OCI-LY7 (cell line): ENCODE measurements around the gene ACBD6. TPM values are rescaled to one million over a fixed set of nuclear protein-coding genes. Genes with fewer than 3 reads are reported as not detected.

Experiments
- BruUV-seq: library from RNA; stranded (reverse); fragments of 400-500 nt; replicated peaks from 2 replicates; lab custom pipeline; 2021; lab: Mats Ljungman, UMichigan
- CTCF ChIA-PET: fragments of 300-600 bp; sonication (Branson Sonifier 250); formaldehyde crosslinking; loops from one replicate; lab custom pipeline; 2022; ENCODE audit warnings: antibody characterized with exemption; ENCODE audit not compliant: unreplicated experiment; lab: Charles Lee
- POLR2A ChIA-PET: fragments of 300-600 bp; sonication (Branson Sonifier 250); formaldehyde crosslinking; loops from one replicate; lab custom pipeline; 2022; ENCODE audit warnings: antibody characterized with exemption; lab: Charles Lee
- DNase-seq: peaks from one replicate; pipeline ENCODE4 v3.0.0-alpha.2; 2015; ENCODE audit warnings: low spot score
- H2AFZ ChIP-seq: fragments of 200-600 bp; sonication (generic), shearing (Covaris generic); 2 replicates; pipeline ENCODE4 v1.6.1; 2014; ENCODE audit warnings: mild to moderate bottlenecking, antibody characterized with exemption, low read length, moderate library complexity
- H3K27ac ChIP-seq: fragments of 200-600 bp; sonication (generic); 2 replicates; pipeline ENCODE4 v1.5.1; 2014; ENCODE audit warnings: mixed run types, low read depth, mild to moderate bottlenecking, moderate library complexity, low read length, inconsistent platforms; ENCODE audit not compliant: poor library complexity, severe bottlenecking
- H3K36me3 ChIP-seq: fragments of 200-600 bp; sonication (generic); 2 replicates; pipeline ENCODE4 v1.6.1; 2014; ENCODE audit warnings: mild to moderate bottlenecking, antibody characterized with exemption, low read length, moderate library complexity, mixed read lengths; ENCODE audit not compliant: insufficient read depth
- H3K4me1 ChIP-seq: fragments of 200-600 bp; sonication (generic); 2 replicates; pipeline ENCODE4 v1.5.1; 2014; ENCODE audit warnings: mild to moderate bottlenecking, low read length; ENCODE audit not compliant: insufficient read depth, poor library complexity, severe bottlenecking
- H3K4me2 ChIP-seq: fragments of 200-600 bp; sonication (generic); 2 replicates; pipeline ENCODE4 v1.6.1; 2014; ENCODE audit warnings: mild to moderate bottlenecking, low read length
- H3K4me3 ChIP-seq: fragments of 200-600 bp; sonication (generic); 2 replicates; pipeline ENCODE4 v1.5.1; 2014; ENCODE audit warnings: mild to moderate bottlenecking, low read depth, low read length; ENCODE audit not compliant: poor library complexity, severe bottlenecking
- H3K79me2 ChIP-seq: fragments of 200-600 bp; sonication (generic); 2 replicates; pipeline ENCODE4 v1.6.1; 2016; ENCODE audit warnings: low read depth, mild to moderate bottlenecking, low read length, moderate library complexity, mixed read lengths; ENCODE audit not compliant: insufficient read depth
- H3K9me2 ChIP-seq: fragments of 200-600 bp; sonication (generic); 2 replicates; pipeline ENCODE4 v1.6.1; 2016; ENCODE audit warnings: mild to moderate bottlenecking, low read length, mixed read lengths; ENCODE audit not compliant: insufficient read depth
- H3K9me3 ChIP-seq: fragments of 200-600 bp; sonication (generic); 2 replicates; pipeline ENCODE4 v1.6.1; 2014; ENCODE audit warnings: mild to moderate bottlenecking, mixed run types, low read length, mixed read lengths
- H4K20me1 ChIP-seq: fragments of 200-600 bp; sonication (generic); 2 replicates; pipeline ENCODE4 v1.6.1; 2014; ENCODE audit warnings: mild to moderate bottlenecking, antibody characterized with exemption, low read length, moderate library complexity, mixed read lengths; ENCODE audit not compliant: insufficient read depth
- EZH2phosphoT487 ChIP-seq: fragments of 200-600 bp; sonication (generic); IDR thresholded peaks from 2 replicates; pipeline ENCODE4 v1.6.1; 2018; ENCODE audit warnings: low read depth, borderline replicate concordance, mild to moderate bottlenecking, mixed run types, antibody characterized with exemption, low read length, moderate library complexity, mixed read lengths
- intact Hi-C: fragments of 100-400 bp; cut with micrococcal nuclease; formaldehyde crosslinking; loops from one replicate; pipeline ENCODE4 v1.10.0; 2022; ENCODE audit not compliant: unreplicated experiment
- total RNA-seq, 2 experiments: library from RNA; depleted of rRNA in 1 of 2; stranded (reverse); fragments of >200 nt in 1 of 2; shearing (Covaris generic) in 1 of 2; gene quantifications; 2 replicates each; pipeline ENCODE4 v1.2.3, GENCODE V29; 2014 to 2022
- TF ChIP-seq, protein P1 (sequence below): fragments of 200-600 bp; sonication (generic); conservative IDR thresholded peaks from 2 replicates; pipeline ENCODE4 v1.5.1; 2014; ENCODE audit warnings: mild to moderate bottlenecking, antibody characterized with exemption, low read length, moderate library complexity, mixed read lengths

Gene ACBD6
- total RNA-seq, 2 experiments from 2014 or later = 61.2 to 78.4 TPM

DNA sequence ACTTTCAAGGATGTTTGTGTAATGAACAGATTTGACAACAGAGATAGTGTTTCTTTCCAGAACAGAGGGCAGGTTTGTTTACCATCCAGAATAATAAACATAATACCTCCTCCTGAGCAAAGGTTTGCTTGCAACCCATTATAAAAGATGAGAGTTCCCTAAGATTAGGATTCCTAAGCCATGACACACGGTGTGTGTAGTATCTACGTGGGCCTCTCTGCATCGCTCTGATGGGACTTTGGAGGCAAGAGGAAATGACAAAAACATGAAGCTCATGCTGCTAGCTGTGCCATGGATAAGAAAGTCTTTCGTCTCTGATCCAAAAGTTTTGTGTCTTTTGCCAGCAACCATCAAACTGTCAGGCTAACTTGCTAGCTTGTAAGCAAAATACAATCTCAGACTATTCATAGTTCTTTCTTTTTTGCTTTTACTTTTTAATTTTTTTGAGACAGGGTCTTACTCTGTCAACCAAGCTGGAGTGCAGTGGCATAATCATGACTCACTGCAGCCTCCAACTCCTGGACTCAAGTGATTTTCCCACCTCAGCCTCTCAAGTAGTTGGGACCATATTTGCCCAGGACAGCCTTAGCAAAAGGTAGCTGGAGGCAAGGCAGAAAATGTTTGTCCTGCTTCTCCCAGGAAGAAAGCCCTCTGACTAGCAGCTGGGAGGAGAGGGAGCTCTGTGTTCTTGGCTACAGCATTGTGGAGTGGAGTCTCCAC is 191.2 kb downstream of the ACBD6 start:
- no peak overlapping the region for H3K4me2 ChIP-seq
- no peak overlapping the region for H3K4me3 ChIP-seq
- no peaks in the 10 kb centered on the region for H3K4me1 ChIP-seq
- intact Hi-C loops = no loop called here
- CTCF ChIA-PET = no interaction called here
- H3K27ac ChIP-seq = no peak overlapping the region
- no peaks in the 10 kb centered on the region for H3K9me3 ChIP-seq
- no peaks in the 10 kb centered on the region for H4K20me1 ChIP-seq
- H3K79me2 ChIP-seq = no peaks in the 10 kb centered on the region
- POLR2A ChIA-PET = interaction anchor here (1.0 to 1.4 kb wide), 6 partner anchors 9 to 42 kb away, joined by 3 to 5 read pairs (median 4); no protein-coding TSS in a partner anchor
- no peaks in the 10 kb centered on the region for H3K9me2 ChIP-seq
- no peak overlapping the region for H2AFZ ChIP-seq
- H3K36me3 ChIP-seq = peaks cover 16% of the 10 kb centered on the region; the same call in 1 of the 2 replicates
- no peak for TF ChIP-seq EZH2phosphoT487
- TF ChIP-seq, protein P1, sequence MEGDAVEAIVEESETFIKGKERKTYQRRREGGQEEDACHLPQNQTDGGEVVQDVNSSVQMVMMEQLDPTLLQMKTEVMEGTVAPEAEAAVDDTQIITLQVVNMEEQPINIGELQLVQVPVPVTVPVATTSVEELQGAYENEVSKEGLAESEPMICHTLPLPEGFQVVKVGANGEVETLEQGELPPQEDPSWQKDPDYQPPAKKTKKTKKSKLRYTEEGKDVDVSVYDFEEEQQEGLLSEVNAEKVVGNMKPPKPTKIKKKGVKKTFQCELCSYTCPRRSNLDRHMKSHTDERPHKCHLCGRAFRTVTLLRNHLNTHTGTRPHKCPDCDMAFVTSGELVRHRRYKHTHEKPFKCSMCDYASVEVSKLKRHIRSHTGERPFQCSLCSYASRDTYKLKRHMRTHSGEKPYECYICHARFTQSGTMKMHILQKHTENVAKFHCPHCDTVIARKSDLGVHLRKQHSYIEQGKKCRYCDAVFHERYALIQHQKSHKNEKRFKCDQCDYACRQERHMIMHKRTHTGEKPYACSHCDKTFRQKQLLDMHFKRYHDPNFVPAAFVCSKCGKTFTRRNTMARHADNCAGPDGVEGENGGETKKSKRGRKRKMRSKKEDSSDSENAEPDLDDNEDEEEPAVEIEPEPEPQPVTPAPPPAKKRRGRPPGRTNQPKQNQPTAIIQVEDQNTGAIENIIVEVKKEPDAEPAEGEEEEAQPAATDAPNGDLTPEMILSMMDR = no peak
- no TSS peak for BruUV-seq
- DNase-seq = no peak

DNA sequence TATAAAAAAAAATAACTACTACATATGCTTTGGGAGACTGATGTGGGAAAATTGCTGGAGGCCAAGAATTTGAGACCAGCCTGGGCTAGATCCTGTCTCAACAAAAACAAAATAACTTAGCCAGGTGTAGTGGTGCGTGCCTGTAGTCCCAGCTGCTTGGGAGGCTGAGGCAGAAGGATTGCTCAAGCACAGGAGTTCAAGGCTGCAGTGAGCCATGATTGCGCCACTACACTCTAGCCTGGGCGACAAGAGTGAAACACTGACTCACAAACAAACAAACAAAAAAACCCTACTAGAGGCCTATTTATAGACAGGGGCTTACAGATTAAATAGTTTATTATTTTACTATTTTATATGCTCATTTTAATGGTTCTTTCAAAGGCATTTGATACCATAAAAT is 192.3 kb downstream of the ACBD6 start:
- Histone ChIP-seq H3K4me2 (no peak overlapping the region), H3K9me2 (no peaks in the 10 kb centered on the region), H2AFZ (no peak overlapping the region), H3K27ac (no peak overlapping the region), H3K36me3 (peaks cover 16% of the 10 kb centered on the region; the same call in 1 of the 2 replicates), H3K79me2 (no peaks in the 10 kb centered on the region), H4K20me1 (no peaks in the 10 kb centered on the region), H3K9me3 (no peaks in the 10 kb centered on the region), H3K4me1 (no peaks in the 10 kb centered on the region), H3K4me3 (no peak overlapping the region)
- TF ChIP-seq, protein P1 = no peak
- TF ChIP-seq EZH2phosphoT487 = no peak
- DNase-seq = no peak
- intact Hi-C loops = no loop called here
- ChIA-PET CTCF (no interaction called here), POLR2A (interaction anchor here (0.8 kb wide), 1 partner anchor 16 kb away, joined by 3 read pairs; no protein-coding TSS in a partner anchor)
- BruUV-seq = no TSS peak

DNA sequence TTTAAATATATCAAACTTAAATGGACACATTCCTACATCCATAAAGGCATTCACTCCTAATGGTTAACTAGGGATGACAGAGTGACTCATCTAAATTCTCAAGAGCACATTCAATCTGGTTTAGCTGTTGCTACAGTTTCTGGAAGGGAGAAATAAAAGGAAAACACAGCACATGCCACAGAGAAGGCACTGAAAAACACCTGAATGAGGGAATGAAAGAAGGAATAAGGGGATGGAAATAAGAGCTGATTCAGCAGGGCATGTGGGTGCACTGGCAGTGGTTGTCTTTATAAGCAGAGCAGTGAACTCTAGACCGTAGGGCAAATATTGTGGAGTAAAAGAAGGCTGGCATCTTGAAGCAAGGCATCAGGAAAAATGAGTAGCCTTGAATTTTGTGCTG is 193.0 kb downstream of the ACBD6 start:
- Histone ChIP-seq H3K4me3 (no peak overlapping the region), H4K20me1 (no peaks in the 10 kb centered on the region), H3K4me1 (no peaks in the 10 kb centered on the region), H3K79me2 (no peaks in the 10 kb centered on the region), H3K4me2 (no peak overlapping the region), H3K9me2 (no peaks in the 10 kb centered on the region), H3K9me3 (no peaks in the 10 kb centered on the region), H2AFZ (no peak overlapping the region), H3K36me3 (peaks cover 16% of the 10 kb centered on the region; the same call in 1 of the 2 replicates), H3K27ac (no peak overlapping the region)
- ChIA-PET CTCF (no interaction called here), POLR2A (interaction anchor here (0.6 to 0.8 kb wide), 2 partner anchors 15 to 183 kb away, joined by 3 to 6 read pairs; no protein-coding TSS in a partner anchor)
- BruUV-seq = no TSS peak
- no peak for DNase-seq
- intact Hi-C loops = no loop called here
- no peak for TF ChIP-seq EZH2phosphoT487
- TF ChIP-seq, protein P1 = no peak
